GM18505 (cell line): Measurements from ENCODE around the gene TNFRSF17.
"Not testable (repeated sequence)": the region's sequence is repeated elsewhere in the genome, so short reads cannot be mapped to it uniquely, and the experiment has no call there.

Source experiments
- ATAC-seq: cut with Tn5 transposase; IDR thresholded peaks from one replicate; pipeline ENCODE4 v1.9.1; 2021; ENCODE audit not compliant: unreplicated experiment
- POLR2A ChIP-seq: IDR thresholded peaks from 4 replicates; pipeline ENCODE4 v1.6.1; 2011; ENCODE audit warnings: borderline replicate concordance; ENCODE audit not compliant: insufficient read depth, insufficient read length; ENCODE audit errors: extremely low read depth

Gene TNFRSF17

DNA sequence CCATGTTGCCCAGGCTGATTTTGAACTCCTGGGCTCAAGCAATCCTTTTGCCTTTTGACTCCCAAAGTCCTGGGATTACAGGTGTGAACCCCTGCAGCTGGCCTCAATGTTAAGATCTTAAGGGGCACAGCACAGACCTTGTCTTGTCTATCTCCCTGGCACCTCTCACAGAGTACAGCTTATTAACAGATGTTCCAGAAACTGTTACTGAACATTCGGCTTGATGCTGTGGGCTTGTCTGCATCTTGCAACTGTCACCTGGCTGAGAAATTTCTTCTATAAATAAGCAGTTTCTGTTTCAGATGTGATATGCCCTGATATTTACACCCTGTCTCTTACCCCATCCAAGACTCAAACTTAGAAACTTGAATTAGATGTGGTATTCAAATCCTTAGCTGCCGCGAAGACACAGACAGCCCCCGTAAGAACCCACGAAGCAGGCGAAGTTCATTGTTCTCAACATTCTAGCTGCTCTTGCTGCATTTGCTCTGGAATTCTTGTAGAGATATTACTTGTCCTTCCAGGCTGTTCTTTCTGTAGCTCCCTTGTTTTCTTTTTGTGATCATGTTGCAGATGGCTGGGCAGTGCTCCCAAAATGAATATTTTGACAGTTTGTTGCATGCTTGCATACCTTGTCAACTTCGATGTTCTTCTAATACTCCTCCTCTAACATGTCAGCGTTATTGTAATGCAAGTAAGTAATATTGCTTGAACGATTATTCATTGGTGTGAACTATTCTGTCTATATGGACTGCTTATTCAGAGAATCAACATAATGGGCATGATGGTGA lies at the start of gene TNFRSF17:
TSS of gene TNFRSF17 (plus strand) at position 450 of the 791 bp plus-strand sequence. CDS start at position 565, 115 bp downstream.
- TF ChIP-seq POLR2A, result peak; percentile 87
- peak; percentile 65 for ATAC-seq

GRCh38 chr16:11915644-11916523 lies 49.1 kb upstream of the TNFRSF17 start, which contains the start of gene GSPT1:
GSPT1 (minus strand) TSS chr16:11915956; CDS start chr16:11915720, 236 bp downstream.
- peak; percentile 71 for TF ChIP-seq POLR2A
- peak; percentile 76 for ATAC-seq

GRCh38 chr16:11916524-11917285 lies 48.3 kb upstream of the TNFRSF17 start:
- no peak for ATAC-seq
- no peak for TF ChIP-seq POLR2A

DNA sequence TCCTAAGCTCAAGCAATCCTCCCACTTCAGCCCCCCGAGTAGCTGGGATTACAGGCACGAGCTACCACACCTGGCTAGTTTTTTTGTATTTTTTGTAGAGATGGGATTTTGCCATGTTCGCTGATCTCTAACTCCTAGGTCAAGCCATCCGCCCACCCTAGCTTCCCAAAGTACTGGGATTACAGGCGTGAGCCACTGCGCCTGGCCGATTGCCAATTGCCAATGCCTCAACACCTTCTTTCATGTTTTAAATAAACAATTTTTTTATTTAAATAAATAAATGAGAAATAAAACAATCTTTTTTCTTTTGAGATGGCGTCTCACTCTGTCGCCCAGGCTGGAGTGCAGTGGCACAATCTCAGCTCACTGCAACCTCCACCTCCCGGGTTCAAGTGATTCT lies 41.0 kb upstream of the TNFRSF17 start:
- not testable (repeated sequence) for ATAC-seq

GRCh38 chr16:11927350-11927749 lies 37.7 kb upstream of the TNFRSF17 start:
- not testable (repeated sequence) for ATAC-seq

- not testable (repeated sequence) for ATAC-seq
Measured at GRCh38 chr16:11941945-11942344, 23.1 kb upstream of the TNFRSF17 start, which contains the start of gene NPIPB2. NPIPB2 (minus strand) TSS chr16:11942045; CDS start chr16:11942045, 0 bp downstream.

GRCh38 chr16:11946433-11946832 lies 18.6 kb upstream of the TNFRSF17 start:
- no peak for ATAC-seq
- no peak for TF ChIP-seq POLR2A

GRCh38 chr16:11948819-11949218 lies 16.2 kb upstream of the TNFRSF17 start:
- TF ChIP-seq POLR2A, result no peak
- ATAC-seq, result no peak

- ATAC-seq, result no peak
- TF ChIP-seq POLR2A, result no peak
Measured at GRCh38 chr16:11949527-11949926, 15.5 kb upstream of the TNFRSF17 start.

- ATAC-seq, result no peak
- TF ChIP-seq POLR2A, result no peak
Measured at GRCh38 chr16:11950388-11950787, 14.6 kb upstream of the TNFRSF17 start.

DNA sequence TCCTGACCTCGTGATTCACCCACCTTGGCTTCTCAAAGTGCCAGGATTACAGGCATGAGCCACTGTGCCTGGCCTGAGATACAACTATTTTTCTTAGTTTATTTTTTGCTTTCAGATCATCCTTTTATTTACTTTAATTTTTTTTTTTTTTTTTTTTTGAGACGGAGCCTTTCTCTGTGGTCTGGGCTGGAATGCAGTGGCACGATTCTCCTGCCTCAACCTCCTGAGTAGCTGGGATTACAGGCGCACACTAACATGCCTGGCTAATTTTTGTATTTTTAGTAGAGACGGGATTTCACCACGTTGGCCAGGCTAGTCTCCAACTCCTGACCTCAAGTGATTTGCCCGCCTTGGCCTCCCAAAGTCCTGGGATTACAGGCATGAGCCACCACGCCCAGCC lies 11.4 kb upstream of the TNFRSF17 start:
- not testable (repeated sequence) for ATAC-seq

DNA sequence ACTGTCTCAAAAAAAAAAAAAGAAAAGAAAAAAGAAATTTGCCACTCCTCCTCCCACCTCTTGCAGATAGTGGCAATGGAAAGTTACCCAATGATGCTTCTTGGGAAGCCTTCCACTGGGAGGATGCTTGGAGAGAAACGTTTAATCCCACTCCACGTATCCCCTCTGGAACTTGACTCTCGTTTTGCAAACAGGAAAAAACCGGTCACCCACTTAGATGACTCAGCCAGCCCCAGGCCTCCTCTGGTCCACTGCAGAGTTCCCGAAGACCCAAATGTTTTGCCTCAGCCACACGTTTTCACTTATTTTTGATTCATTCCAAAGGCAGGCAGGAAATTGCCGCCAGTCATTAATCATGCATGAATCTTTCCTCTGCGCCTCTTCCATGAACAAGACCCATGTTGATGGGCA lies 9.3 kb upstream of the TNFRSF17 start:
- no peak for ATAC-seq

GRCh38 chr16:11956558-11956957 lies 8.5 kb upstream of the TNFRSF17 start:
- no peak for TF ChIP-seq POLR2A
- no peak for ATAC-seq

More for the DNA sequence above, 9.3 kb upstream of the TNFRSF17 start:
- TF ChIP-seq POLR2A, result no peak
